Kidney (tissue), 14 donors: ENCODE data around the gene CHMP5. TPM values are rescaled to one million over a fixed set of nuclear protein-coding genes. Genes with fewer than 3 reads are reported as not detected.

Experiments
- DNase-seq, 5 donors: peaks; one replicate each; pipeline ENCODE4 v3.0.0-alpha.2; 2013 to 2020
- FAIRE-seq: peaks from 2 replicates; lab custom pipeline; 2012; peaks lifted over from hg19 to GRCh38; lab: Jason Lieb, UNC
- H3K27ac ChIP-seq, 2 donors: one replicate each; pipeline ENCODE4 v1.7.0; 2013; ENCODE audit warnings: low read depth in 2 of 2, low read length in 2 of 2, inconsistent platforms in 1 of 2
- H3K27me3 ChIP-seq: one replicate; pipeline ENCODE4 v1.7.1; 2013; ENCODE audit warnings: low read length, inconsistent platforms; ENCODE audit not compliant: control insufficient read depth, insufficient read depth
- H3K36me3 ChIP-seq, 3 donors: one replicate each; pipeline versions ENCODE4 v1.7.0 to v1.7.1; 2013; ENCODE audit warnings: low read length in 3 of 3, control low read depth in 1 of 3, inconsistent platforms in 1 of 3; ENCODE audit not compliant: insufficient read depth in 3 of 3, control insufficient read depth in 2 of 3
- H3K4me1 ChIP-seq, 3 donors: one replicate each; pipeline versions ENCODE4 v1.7.0 to v1.7.1; 2013; ENCODE audit warnings: low read length in 3 of 3, inconsistent platforms in 1 of 3, low read depth in 1 of 3; ENCODE audit not compliant: control insufficient read depth in 2 of 3, insufficient read depth in 2 of 3
- H3K4me3 ChIP-seq, 3 donors: one replicate each; pipeline versions ENCODE4 v1.7.0 to v1.8.1; 2013; ENCODE audit warnings: low read length in 3 of 3, control low read depth in 1 of 3, inconsistent platforms in 1 of 3
- H3K9ac ChIP-seq, 3 donors: one replicate each; pipeline versions ENCODE4 v1.7.0 to v1.7.1; 2013; ENCODE audit warnings: low read length in 3 of 3, control low read depth in 1 of 3, inconsistent platforms in 1 of 3
- H3K9me3 ChIP-seq, 3 donors: one replicate each; pipeline versions ENCODE4 v1.7.0 to v1.7.1; 2013; ENCODE audit warnings: low read length in 3 of 3, control low read depth in 1 of 3, inconsistent platforms in 1 of 3; ENCODE audit not compliant: control insufficient read depth in 2 of 3, insufficient read depth in 1 of 3
- intact Hi-C: fragments of 100-400 bp; cut with DNase I; formaldehyde crosslinking; loops from one replicate; pipeline ENCODE4 v1.11.1; 2022
- polyA plus RNA-seq: library from polyadenylated mRNA; stranded (reverse); fragments of 350-450 nt; fragmentation: Illumina TruSeq; extraction: RNeasy Lipid Tissue Mini Kit (QIAGEN cat#74804); gene quantifications from one replicate; pipeline ENCODE4 v1.2.3, GENCODE V29; 2014; ENCODE audit warnings: low read depth, low replicate concordance; ENCODE audit not compliant: insufficient read depth
- total RNA-seq: library from RNA; stranded (reverse); fragmentation: NEBNext Ultra II Directional; extraction: Animal tissue kit (Norgen Biotek cat#: 25700); gene quantifications from one replicate; pipeline ENCODE4 v1.2.1, GENCODE V29; 2021
- TF ChIP-seq, protein P1 (sequence below): IDR thresholded peaks from 3 replicates; pipeline ENCODE4 v1.5.1; 2012; ENCODE audit warnings: mild to moderate bottlenecking, moderate library complexity, borderline replicate concordance; ENCODE audit not compliant: insufficient read depth; ENCODE audit errors: extremely low read depth
- donor health status: control.
- donor health status: control.
- donor health status: control.
- donor health status: control.
- donor health status: control.
- donor health status: DM: yes; HTN: yes; CAD: no.
- donor health status: Normal renal cell carcinoma (clear cell type).

CHMP5 gene
- total and polyA plus RNA-seq, 2 donors from 2014 or later, result 65.2 to 100 TPM

DNA sequence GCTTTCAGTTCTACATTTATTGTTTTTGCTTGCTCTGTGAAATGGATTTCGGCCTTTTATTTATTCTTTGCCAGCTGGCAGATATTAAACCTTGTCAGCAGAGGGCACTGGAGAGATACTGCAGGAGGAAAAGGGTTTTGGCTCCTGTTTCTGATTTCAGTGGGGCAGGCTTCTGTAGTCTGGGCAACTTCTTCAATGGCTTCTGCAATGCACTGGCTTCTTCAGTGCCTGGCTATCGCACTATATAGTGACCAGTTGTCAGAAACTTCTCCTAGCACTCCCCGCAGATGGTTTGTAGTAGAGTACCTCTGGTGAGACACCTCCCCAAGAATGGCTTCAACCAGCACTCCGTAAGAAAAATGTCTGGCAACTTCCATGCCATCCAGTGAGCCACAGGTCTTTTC lies 22.2 kb downstream of the CHMP5 start:
- H3K27ac ChIP-seq, result no peak overlapping the region
- peak; percentile 52 for FAIRE-seq
- DNase-seq, result peak in 4 of 5 donors; percentile 38 to 75 (median 52)
- H3K9ac ChIP-seq, result no peak overlapping the region
- H3K36me3 ChIP-seq, result peaks cover 0 to 8% (median 5%) of the 10 kb centered on the region in 3 donors
- TF ChIP-seq, protein P1, sequence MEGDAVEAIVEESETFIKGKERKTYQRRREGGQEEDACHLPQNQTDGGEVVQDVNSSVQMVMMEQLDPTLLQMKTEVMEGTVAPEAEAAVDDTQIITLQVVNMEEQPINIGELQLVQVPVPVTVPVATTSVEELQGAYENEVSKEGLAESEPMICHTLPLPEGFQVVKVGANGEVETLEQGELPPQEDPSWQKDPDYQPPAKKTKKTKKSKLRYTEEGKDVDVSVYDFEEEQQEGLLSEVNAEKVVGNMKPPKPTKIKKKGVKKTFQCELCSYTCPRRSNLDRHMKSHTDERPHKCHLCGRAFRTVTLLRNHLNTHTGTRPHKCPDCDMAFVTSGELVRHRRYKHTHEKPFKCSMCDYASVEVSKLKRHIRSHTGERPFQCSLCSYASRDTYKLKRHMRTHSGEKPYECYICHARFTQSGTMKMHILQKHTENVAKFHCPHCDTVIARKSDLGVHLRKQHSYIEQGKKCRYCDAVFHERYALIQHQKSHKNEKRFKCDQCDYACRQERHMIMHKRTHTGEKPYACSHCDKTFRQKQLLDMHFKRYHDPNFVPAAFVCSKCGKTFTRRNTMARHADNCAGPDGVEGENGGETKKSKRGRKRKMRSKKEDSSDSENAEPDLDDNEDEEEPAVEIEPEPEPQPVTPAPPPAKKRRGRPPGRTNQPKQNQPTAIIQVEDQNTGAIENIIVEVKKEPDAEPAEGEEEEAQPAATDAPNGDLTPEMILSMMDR, result peak; percentile 77
- H3K27me3 ChIP-seq, result no peaks in the 10 kb centered on the region
- intact Hi-C loops, result no loop called here
- no peaks in the 10 kb centered on the region for H3K9me3 ChIP-seq
- H3K4me3 ChIP-seq, result no peak overlapping the region
- H3K4me1 ChIP-seq, result peaks cover 0 to 11% (median 9%) of the 10 kb centered on the region in 3 donors

DNA sequence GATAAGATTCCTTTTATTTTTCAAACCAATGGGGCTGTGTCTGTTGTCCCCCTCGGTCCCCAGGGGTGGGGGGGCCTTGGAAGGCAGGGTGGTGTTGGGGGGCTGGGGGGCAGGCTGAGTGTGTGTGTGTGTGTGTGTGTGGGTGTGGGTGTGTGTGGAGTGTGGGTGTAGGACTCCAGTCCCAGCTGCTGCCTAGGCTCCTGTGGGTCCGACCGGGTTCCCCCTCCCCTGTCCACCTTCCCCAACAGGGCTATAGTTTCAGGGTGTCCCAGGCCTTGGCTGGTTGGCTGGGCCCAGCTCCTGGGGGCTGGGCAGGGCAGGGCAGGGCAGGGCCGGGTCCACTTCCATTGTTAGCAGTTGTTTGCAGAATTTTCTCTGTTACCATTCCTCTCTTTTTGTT lies 23.4 kb downstream of the CHMP5 start:
- Histone ChIP-seq H3K27ac (no peak overlapping the region), H3K27me3 (no peaks in the 10 kb centered on the region), H3K9me3 (no peaks in the 10 kb centered on the region), H3K9ac (no peak overlapping the region), H3K36me3 (peaks cover 0 to 3% (median 0%) of the 10 kb centered on the region in 3 donors), H3K4me1 (peaks cover 0 to 13% (median 12%) of the 10 kb centered on the region in 3 donors), H3K4me3 (no peak overlapping the region)
- DNase-seq, result peak in 1 of 5 donors; percentile 43
- intact Hi-C loops, result no loop called here
- FAIRE-seq, result no peak
- TF ChIP-seq, protein P1, result no peak

DNA sequence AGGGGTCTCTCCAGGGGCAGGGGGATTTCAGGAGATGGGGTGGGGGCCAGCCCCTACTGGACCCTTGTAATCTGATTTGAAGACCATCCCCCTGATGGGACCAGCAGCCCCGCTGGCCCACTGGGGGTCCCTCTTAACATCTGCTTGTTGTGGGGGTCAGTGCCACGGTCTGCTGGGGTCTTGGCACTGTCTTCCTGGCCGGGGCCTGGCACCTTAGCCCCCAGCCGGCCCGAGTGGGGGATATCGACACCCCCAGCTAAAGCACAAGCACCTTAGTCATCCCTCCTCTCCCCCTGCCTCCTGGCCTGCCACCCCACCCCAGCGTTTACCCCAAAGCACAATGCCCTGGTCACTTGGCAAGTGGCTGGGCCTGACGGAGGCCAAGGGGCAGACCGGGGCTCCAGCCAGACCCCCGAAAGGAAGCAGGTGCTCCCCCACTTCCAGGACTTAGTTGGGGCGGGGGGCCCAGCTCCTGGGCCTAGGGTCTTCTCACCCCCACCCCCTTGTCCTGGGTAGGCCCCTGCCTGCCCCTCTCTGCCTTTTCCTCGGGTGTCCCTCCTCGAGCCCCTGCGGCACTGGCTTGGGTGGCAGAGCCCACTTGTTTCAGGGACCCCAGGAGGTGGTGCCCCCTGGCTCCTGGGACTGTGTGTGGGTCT lies 24.1 kb downstream of the CHMP5 start:
- Histone ChIP-seq H3K4me3 (peak overlapping the region in 1 of 3 donors; percentile 96), H3K4me1 (peaks cover 0 to 15% (median 13%) of the 10 kb centered on the region in 3 donors), H3K9ac (peak overlapping the region in 1 of 3 donors; percentile 97)

More for the DNA sequence above, 24.1 kb downstream of the CHMP5 start:
- no peaks in the 10 kb centered on the region for H3K27me3 ChIP-seq
- no peaks in the 10 kb centered on the region for H3K9me3 ChIP-seq
- H3K36me3 ChIP-seq, result peaks cover 0 to under 1% (median 0%) of the 10 kb centered on the region in 3 donors
- no peak for FAIRE-seq
- DNase-seq, result peak in 3 of 5 donors; percentile 2 to 79 (median 65)
- TF ChIP-seq, protein P1, result no peak
- H3K27ac ChIP-seq, result peak overlapping the region; percentile 99 to 100
- intact Hi-C loops, result no loop called here
